GM12801 (cell line): ENCODE data around the gene CDK8.

Experiments used
- TF ChIP-seq, protein P1 (sequence below): IDR thresholded peaks from one replicate; pipeline ENCODE4 v1.5.1; 2011; ENCODE audit warnings: control low read depth; ENCODE audit not compliant: insufficient read length; ENCODE audit errors: extremely low read depth

The CDK8 gene

DNA sequence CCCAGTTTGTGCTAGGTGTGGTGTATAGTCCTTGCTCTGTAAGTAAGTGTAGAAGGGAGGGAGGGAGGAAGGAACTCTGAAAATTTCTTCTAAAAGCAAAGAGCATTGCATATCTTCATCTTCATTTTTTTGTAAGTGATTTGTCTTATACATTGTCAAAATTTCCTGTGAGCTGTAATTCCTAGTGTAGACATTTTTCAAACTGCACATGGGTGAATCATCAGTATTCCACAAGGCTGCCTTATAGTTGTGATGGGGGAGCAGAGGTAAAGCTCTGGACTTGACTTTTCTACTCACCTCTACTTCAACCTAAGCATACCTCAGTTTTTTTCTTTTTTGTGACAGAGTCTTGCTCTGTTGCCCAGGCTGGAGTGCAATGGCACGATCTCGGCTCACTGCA lies 86.9 kb downstream of the CDK8 start:
- TF ChIP-seq, protein P1, sequence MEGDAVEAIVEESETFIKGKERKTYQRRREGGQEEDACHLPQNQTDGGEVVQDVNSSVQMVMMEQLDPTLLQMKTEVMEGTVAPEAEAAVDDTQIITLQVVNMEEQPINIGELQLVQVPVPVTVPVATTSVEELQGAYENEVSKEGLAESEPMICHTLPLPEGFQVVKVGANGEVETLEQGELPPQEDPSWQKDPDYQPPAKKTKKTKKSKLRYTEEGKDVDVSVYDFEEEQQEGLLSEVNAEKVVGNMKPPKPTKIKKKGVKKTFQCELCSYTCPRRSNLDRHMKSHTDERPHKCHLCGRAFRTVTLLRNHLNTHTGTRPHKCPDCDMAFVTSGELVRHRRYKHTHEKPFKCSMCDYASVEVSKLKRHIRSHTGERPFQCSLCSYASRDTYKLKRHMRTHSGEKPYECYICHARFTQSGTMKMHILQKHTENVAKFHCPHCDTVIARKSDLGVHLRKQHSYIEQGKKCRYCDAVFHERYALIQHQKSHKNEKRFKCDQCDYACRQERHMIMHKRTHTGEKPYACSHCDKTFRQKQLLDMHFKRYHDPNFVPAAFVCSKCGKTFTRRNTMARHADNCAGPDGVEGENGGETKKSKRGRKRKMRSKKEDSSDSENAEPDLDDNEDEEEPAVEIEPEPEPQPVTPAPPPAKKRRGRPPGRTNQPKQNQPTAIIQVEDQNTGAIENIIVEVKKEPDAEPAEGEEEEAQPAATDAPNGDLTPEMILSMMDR: no peak

DNA sequence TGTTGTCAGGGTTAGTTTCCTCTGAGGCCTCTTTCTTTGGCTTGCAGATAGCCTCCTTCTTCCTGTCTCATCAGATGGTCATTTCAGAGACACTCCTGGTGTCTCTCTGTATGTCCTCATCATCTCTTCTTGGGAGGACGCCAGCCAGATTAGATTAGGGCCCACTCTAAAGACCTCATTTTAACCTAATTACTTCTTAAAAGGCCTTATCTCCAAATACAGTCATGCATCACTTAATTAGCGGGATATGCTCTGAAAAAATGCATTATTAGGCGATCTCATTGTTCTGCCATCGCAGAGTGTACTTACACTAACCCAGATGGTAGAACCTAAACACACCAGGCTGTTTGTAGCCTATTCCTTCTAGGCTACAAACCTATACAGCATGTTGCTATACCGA lies 89.0 kb downstream of the CDK8 start:
- TF ChIP-seq, protein P1: no peak

DNA sequence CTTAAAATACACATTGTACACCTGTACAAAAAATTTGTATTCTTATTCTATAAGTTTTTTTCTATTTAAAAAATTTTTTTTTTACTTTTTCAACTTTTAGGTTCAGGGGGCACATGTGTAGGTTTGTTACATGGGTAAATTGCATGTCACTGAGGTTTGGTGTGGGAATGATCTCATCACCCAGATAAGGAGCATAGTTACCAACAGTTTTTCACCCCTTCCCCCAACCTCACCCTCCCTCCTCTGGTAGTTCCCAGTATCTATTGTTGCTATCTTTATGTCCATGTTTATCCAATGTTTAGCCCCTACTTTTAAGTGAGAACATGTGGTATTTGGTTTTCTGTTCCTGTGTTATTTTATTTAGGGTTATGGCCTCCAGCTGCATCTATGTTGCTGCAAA lies 89.9 kb downstream of the CDK8 start:
- TF ChIP-seq, protein P1: no peak

DNA sequence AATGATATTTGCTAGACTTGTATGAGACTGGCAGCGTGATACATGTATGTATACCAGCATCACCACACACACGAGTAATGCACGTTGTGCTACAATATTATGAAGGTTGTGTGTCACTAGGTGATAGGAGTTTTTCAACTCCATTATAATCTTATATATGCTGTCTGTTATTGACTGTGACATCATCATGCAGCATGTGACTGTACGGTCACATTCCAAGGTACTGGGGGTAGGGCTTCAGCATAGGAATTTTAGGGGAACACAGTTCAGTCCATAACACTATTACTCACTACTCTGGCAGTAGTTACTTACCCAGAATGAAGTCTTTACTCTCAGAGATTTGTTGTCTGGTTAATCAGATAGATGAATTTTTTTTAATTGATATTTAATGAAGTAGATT lies 91.1 kb downstream of the CDK8 start:
- TF ChIP-seq, protein P1: no peak

DNA sequence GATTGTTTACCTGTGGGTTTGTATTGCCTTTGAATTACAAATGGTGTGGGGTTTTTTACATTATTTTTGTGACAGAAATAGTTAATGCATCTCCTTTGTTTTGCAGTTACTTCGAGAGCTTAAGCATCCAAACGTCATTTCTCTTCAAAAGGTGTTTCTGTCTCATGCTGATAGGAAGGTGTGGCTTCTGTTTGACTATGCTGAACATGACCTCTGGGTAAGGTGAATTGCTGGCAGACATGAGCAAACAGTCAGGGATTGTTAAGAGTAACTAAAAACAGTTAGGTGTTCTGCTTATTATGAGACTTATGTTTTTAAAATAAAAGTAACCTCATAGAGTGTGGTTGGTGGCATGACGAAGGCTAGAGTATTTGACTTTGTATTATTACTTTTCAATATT lies 95.0 kb downstream of the CDK8 start:
- TF ChIP-seq, protein P1: no peak

DNA sequence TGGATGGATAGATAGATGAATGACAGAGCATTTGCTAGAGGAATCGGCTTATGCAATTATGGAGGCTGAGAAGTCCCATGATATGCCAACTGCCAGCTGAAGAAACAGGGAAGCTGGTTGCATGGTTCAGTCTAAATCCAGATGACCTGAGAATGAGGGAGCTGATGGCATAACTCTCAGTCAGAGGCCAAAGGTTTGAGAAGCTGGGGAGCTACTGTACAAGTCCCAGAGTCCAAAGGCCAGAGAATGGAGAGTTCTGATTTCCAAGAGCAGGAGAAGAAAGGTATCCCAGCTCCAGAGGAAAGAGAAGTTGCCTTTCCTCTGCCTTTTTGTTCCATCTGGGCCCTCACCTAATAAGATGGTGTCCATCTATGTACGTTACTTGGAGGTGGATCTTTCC lies 108.3 kb downstream of the CDK8 start:
- TF ChIP-seq, protein P1: no peak

DNA sequence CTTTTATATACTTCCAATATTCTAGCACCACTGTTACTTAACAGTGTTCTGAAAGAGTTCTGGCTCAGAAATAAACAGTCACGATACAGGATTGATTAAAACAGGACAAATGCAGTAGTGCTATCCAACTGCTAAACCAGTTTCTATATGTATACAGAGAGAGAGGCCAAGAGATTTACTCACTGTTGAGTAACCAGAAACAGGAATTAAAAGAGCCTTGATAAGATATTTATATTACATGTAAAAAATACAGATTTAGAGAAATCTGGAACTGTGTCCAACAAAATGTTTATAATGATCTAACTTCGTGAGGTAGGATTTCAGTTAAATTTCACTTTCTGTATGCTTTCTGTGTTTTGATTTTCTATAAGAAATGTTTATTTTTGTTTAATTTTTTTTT lies 116.6 kb downstream of the CDK8 start:
- TF ChIP-seq, protein P1: no peak

DNA sequence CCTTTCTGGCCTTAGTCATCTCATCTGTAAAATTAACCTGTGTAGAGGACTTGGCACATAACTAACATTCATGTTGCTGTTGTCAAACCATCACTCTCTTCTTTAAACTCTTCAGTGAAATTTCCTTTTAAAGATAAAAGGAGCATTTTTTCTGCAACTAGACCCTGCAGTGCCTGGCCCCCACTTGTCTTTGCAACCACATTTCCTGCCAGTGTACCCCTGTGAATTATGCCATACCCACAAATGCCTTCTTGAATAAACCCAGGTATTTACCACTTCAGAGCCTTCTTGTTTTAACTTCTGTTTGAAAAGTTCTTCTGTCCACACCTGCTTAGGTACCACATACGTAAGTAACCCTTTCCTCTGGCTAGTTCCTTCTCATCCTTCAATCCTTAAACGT lies 118.8 kb downstream of the CDK8 start:
- TF ChIP-seq, protein P1: no peak
